Keratinocyte (primary cell): ENCODE data around the gene CYP2D6. TPM values are rescaled to one million over a fixed set of nuclear protein-coding genes. Genes with fewer than 3 reads are reported as not detected.
A peak's percentile ranks its signal among the peaks of the same experiment; 100 is the strongest.
"Not testable (repeated sequence)": the region's sequence is repeated elsewhere in the genome, so short reads cannot be mapped to it uniquely, and the experiment has no call there.

ENCODE experiments used
- DNase-seq: peaks from one replicate; pipeline ENCODE4 v3.0.0-alpha.2; 2011; ENCODE audit warnings: low read depth, missing footprints, low spot score
- FAIRE-seq: peaks from 2 replicates; lab custom pipeline; 2011; peaks lifted over from hg19 to GRCh38; lab: Jason Lieb, UNC
- H2AFZ ChIP-seq: 2 replicates; pipeline ENCODE4 v1.6.0; 2012; ENCODE audit warnings: low read length, control low read depth, inconsistent platforms; ENCODE audit not compliant: control insufficient read depth
- H3K27ac ChIP-seq: 2 replicates; pipeline ENCODE4 v1.5.1; 2011; ENCODE audit warnings: low read length; ENCODE audit not compliant: control insufficient read depth, insufficient read depth
- H3K27me3 ChIP-seq: 3 replicates; pipeline ENCODE4 v1.6.0; 2011; ENCODE audit warnings: low read length; ENCODE audit not compliant: control insufficient read depth, insufficient read depth; ENCODE audit errors: extremely low read depth
- H3K36me3 ChIP-seq, 2 experiments: 2 replicates in 1 of 2; 3 replicates in 1 of 2; pipeline ENCODE4 v1.5.1; 2011; ENCODE audit warnings: low read length in 2 of 2, mild to moderate bottlenecking in 1 of 2; ENCODE audit not compliant: control insufficient read depth in 2 of 2, insufficient read depth in 2 of 2; ENCODE audit errors: extremely low read depth in 1 of 2
- H3K4me1 ChIP-seq: 3 replicates; pipeline ENCODE4 v1.5.1; 2011; ENCODE audit warnings: low read length; ENCODE audit not compliant: control insufficient read depth, insufficient read depth; ENCODE audit errors: extremely low read depth
- H3K4me2 ChIP-seq: 3 replicates; pipeline ENCODE4 v1.6.0; 2011; ENCODE audit warnings: low read depth, low read length; ENCODE audit not compliant: control insufficient read depth, insufficient read depth; ENCODE audit errors: extremely low read depth
- H3K4me3 ChIP-seq, 3 experiments: fragments of 200-600 bp in 1 of 3; sonication (generic) in 1 of 3; 2 replicates in 2 of 3; 3 replicates in 1 of 3; pipeline ENCODE4 v1.5.1; 2011 to 2016; ENCODE audit warnings: low read length in 3 of 3, mild to moderate bottlenecking in 3 of 3, control low read depth in 2 of 3, inconsistent platforms in 1 of 3, low read depth in 1 of 3, mixed read lengths in 1 of 3, mixed run types in 1 of 3, moderate library complexity in 1 of 3; ENCODE audit not compliant: control insufficient read depth in 2 of 3, insufficient read depth in 2 of 3; ENCODE audit errors: extremely low read depth in 1 of 3
- H3K79me2 ChIP-seq: 2 replicates; pipeline ENCODE4 v1.6.0; 2012; ENCODE audit warnings: low read length; ENCODE audit not compliant: control insufficient read depth, insufficient read depth
- H3K9ac ChIP-seq: 3 replicates; pipeline ENCODE4 v1.6.0; 2011; ENCODE audit warnings: low read length; ENCODE audit not compliant: control insufficient read depth, insufficient read depth; ENCODE audit errors: extremely low read depth
- H3K9me1 ChIP-seq: 3 replicates; pipeline ENCODE4 v1.6.0; 2011; ENCODE audit warnings: low read length; ENCODE audit not compliant: control insufficient read depth, insufficient read depth; ENCODE audit errors: extremely low read depth
- H3K9me3 ChIP-seq: 2 replicates; pipeline ENCODE4 v1.5.1; 2012; ENCODE audit warnings: low read depth, low read length; ENCODE audit not compliant: control insufficient read depth
- H4K20me1 ChIP-seq: 3 replicates; pipeline ENCODE4 v1.6.0; 2011; ENCODE audit warnings: low read length; ENCODE audit not compliant: control insufficient read depth, insufficient read depth; ENCODE audit errors: extremely low read depth
- CTCF ChIP-seq, 3 experiments: IDR thresholded peaks in 1 of 3; conservative IDR thresholded peaks in 1 of 3; optimal IDR thresholded peaks in 1 of 3; 2 replicates in 2 of 3; 3 replicates in 1 of 3; pipeline versions ENCODE3 to v1.5.1; 2011; ENCODE audit warnings: low read length in 3 of 3, mild to moderate bottlenecking in 3 of 3, moderate library complexity in 2 of 3, control low read depth in 1 of 3, inconsistent platforms in 1 of 3; ENCODE audit not compliant: insufficient read depth in 2 of 3; ENCODE audit errors: extremely low read depth in 1 of 3
- EZH2 ChIP-seq: IDR thresholded peaks from one replicate; pipeline ENCODE4 v1.6.1; 2012; ENCODE audit warnings: inconsistent platforms, mild to moderate bottlenecking, low read length, moderate library complexity
- dilution Hi-C: fragments of 300-500 bp; cut with MboI; formaldehyde crosslinking; loops from one replicate; pipeline ENCODE4 v1.7.0; 2020; ENCODE audit warnings: low sequenced_read_pairs; ENCODE audit not compliant: extremely low pct_ligation_motif_present
- polyA plus RNA-seq, 5 experiments: library from polyadenylated mRNA; depleted of rRNA in 3 of 5; stranded (reverse) in 3 of 5; stranded (forward) in 1 of 5; unstranded in 1 of 5; fragments of >200 nt; gene quantifications; 1 replicate in 1 of 5; 2 replicates in 3 of 5; 3 replicates in 1 of 5; pipeline versions ENCODE4 v1.2.1 to v1.2.3, GENCODE V29; 2011 to 2012; ENCODE audit warnings: missing spikeins in 2 of 5, low read depth in 1 of 5, low replicate concordance in 1 of 5

Gene CYP2D6
- polyA plus RNA-seq, 1 donor (not counting 4 experiments of a cell fraction or from before 2014, with no cell fraction given): 0.81 TPM

GRCh38 chr22:42111798-42112197, 18.8 kb downstream of the CYP2D6 start:
- no peak for FAIRE-seq
- peaks cover 11% of the 10 kb centered on the region for H3K9me3 ChIP-seq
- dilution Hi-C loops: no loop called here

GRCh38 chr22:42108848-42109247, 21.8 kb downstream of the CYP2D6 start:
- Histone ChIP-seq H3K4me3 (no peak overlapping the region), H3K36me3 (no peaks in the 10 kb centered on the region), H2AFZ (no peak overlapping the region), H3K27ac (no peak overlapping the region), H3K9ac (no peak overlapping the region), H4K20me1 (no peaks in the 10 kb centered on the region), H3K79me2 (no peaks in the 10 kb centered on the region), H3K27me3 (no peaks in the 10 kb centered on the region), H3K9me1 (no peaks in the 10 kb centered on the region), H3K9me3 (no peaks in the 10 kb centered on the region), H3K4me1 (no peaks in the 10 kb centered on the region), H3K4me2 (no peak overlapping the region)
- TF ChIP-seq EZH2 (no peak), CTCF (optimal IDR thresholded peaks at IDR 0.05 in 1 of 3, IDR thresholded peaks at IDR 0.05 in 1 of 3, conservative IDR thresholded peaks at IDR 0.05 in 1 of 3; ENCODE audit: extremely low read depth in 1 of 3, insufficient read depth in 2 of 3, low read length in 3 of 3) (no peak)
- DNase-seq (no peak), FAIRE-seq (peak; percentile 71)
- dilution Hi-C loops: no loop called here

More at GRCh38 chr22:42111798-42112197, 18.8 kb downstream of the CYP2D6 start:
- H3K4me1 ChIP-seq: no peaks in the 10 kb centered on the region
- no peaks in the 10 kb centered on the region for H4K20me1 ChIP-seq
- no peaks in the 10 kb centered on the region for H3K27me3 ChIP-seq
- H3K4me3 ChIP-seq: no peak overlapping the region
- H3K9ac ChIP-seq: no peak overlapping the region
- H3K36me3 ChIP-seq: no peaks in the 10 kb centered on the region
- H2AFZ ChIP-seq: no peak overlapping the region
- no peaks in the 10 kb centered on the region for H3K9me1 ChIP-seq
- no peak overlapping the region for H3K4me2 ChIP-seq
- TF ChIP-seq CTCF (optimal IDR thresholded peaks at IDR 0.05 in 1 of 3, IDR thresholded peaks at IDR 0.05 in 1 of 3, conservative IDR thresholded peaks at IDR 0.05 in 1 of 3; ENCODE audit: extremely low read depth in 1 of 3, insufficient read depth in 2 of 3, low read length in 3 of 3) (no peak), EZH2 (no peak)
- no peak for DNase-seq
- H3K27ac ChIP-seq: no peak overlapping the region
- H3K79me2 ChIP-seq: no peaks in the 10 kb centered on the region

GRCh38 chr22:42104332-42104860, 26.2 kb downstream of the CYP2D6 start:
- H3K4me1 ChIP-seq, H3K4me2 ChIP-seq, H3K9me3 ChIP-seq, H4K20me1 ChIP-seq, H3K79me2 ChIP-seq, H3K36me3 ChIP-seq, H3K27me3 ChIP-seq, H3K27ac ChIP-seq, H3K9me1 ChIP-seq, DNase-seq, H2AFZ ChIP-seq, FAIRE-seq, dilution Hi-C loops, H3K4me3 ChIP-seq, H3K9ac ChIP-seq: not testable (repeated sequence)
